Hematopoietic multipotent progenitor cell treated with erythropoietin and hydrocortisone succinate and interleukin-3 and kit ligand, for 8 days (in vitro differentiated cells): ENCODE measurements around the gene SNAP25.
A peak's percentile ranks its signal among the peaks of the same experiment; 100 is the strongest.

Experiments used
- DNase-seq: peaks from one replicate; pipeline ENCODE4 v3.0.0-alpha.2; 2015

Gene SNAP25

DNA sequence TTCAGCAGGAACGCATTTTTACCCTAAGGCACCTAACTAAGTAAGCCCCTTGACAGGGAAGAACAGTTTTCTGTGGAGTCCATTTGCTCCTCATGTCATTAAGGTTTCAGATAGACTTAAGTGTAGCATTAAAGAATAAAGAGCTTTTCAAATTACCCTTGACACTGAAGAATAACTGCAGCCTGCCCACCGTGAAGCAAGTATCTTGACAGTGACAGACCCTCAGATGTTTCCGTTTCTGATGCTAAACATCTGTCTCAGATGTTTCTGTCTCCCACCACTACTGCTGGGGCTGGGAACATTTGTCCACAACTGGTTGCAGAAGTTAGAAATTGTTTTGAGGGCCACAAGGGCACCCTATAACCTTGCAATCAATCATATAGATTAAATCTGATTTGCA lies 50.0 kb downstream of the SNAP25 start:
- no peak for DNase-seq

DNA sequence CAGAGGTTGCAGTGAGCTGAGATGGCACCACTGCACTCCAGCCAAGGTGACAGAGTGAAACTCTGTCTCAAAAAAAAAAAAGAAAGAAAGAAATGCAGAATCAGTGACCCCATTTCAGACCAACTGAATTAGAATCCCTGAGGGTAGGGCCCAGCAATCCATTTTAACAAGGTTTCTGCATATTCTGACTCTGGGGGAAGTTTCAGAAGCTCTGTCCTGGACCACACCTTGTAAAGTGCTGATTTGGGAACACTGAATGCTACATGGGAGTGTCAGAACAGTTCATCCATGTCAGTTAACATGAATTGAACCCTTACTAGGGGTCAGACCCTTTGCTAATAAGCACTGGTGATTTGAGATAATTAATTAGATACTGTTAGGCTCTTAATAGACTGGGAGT lies 52.0 kb downstream of the SNAP25 start:
- no peak for DNase-seq

DNA sequence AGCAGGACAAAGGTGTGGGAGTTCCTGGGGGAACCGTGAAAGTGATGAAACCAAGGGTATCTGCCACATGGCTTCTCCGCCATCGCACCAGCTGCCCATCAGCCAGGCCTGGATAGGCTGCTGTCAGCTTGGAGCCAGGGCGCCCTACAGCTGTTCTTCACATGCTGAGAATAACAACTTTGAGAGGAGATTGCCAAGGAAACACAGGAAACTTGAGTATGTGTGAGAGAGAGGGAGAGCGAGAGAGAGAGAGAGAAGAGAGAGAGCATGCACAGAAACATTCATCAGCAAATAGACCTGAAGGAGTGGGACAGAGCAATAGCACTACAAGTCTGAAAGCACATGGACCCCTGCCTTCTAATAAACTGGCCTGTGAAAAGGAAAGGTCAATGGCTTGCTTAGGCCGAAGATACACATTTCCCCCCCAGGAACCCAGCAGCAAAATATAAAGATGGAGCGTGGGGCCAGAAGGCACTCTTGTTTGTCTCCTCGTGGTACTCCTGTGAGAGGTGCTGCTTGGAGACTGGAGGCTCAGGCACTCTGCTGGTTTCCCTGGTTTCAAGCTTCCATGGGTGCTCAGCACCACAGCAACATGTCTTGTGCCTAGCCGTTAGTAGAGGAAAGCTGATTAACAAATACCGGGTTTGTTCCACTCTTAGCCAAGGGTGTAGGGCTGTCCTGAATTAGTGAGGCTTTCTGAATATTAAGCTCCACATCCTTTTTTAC lies 53.0 kb downstream of the SNAP25 start:
- no peak for DNase-seq

DNA sequence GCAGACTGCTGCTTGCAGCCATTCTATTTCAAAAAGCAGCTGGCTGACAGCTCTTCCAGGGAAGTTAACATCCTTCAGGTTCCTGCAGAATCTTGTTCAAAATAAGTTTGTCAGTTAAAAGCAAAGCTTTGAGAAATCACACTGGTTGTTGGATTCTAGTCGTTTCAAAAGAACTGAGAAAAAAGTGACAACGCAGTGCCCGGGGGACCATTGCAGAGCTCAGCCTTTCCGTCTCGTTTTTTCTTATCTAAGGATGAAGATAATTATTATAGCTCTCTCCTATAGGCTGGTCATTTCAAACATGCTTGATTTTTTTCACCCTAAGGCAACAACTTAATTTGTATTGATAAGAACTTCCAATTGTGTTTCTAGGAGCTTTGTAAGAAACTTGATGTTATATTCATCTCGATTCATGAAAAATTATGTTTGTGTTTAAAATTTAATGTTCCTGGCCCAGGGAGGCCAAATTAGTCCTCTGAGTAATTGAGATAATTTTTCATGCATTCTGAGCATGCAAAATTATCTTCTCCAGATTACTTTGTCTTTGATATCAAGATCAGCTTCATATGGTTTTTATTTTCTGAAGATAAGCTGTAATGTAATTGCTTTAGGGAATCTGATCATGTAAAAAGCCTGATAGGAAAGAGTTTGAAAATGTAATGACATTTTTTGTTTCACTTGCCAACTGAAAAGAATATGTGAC lies 58.4 kb downstream of the SNAP25 start:
- no peak for DNase-seq

DNA sequence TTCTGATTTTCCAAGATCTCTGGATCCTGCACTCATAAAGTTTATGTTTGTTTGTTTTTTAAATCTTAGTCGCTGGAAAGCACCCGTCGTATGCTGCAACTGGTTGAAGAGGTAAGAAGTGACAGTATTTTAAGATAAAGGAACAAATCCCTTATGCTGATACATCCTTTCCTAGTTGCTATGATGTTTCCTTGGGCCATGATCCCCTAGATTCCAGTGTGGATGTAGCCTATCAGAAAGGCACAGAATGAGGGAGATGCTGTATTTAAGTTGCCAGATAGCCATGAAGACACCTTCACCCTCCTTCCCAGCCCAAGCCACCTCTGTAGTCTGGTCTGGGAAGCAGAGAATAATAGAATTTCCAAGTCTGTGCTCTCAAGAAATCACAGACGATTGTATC lies 59.0 kb downstream of the SNAP25 start:
- DNase-seq: no peak

DNA sequence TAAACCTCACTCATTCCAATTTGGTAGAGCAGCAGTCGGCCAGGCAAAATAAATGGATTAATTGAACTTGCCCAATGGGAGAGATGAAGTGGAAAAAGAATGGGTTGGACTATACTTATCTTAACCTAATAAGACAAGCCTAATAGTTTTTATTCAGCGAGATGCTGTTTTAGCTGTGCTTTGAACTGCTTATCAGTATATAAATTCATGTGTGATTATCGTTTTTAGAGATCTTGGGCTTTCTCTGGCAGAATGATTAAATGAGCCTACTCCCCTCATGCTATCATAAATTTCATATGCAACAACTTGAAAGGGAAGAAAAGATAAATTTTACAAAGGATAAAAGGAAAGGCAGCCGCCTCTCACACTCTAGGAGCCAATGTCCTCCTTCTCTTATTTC lies 59.8 kb downstream of the SNAP25 start:
- no peak for DNase-seq

DNA sequence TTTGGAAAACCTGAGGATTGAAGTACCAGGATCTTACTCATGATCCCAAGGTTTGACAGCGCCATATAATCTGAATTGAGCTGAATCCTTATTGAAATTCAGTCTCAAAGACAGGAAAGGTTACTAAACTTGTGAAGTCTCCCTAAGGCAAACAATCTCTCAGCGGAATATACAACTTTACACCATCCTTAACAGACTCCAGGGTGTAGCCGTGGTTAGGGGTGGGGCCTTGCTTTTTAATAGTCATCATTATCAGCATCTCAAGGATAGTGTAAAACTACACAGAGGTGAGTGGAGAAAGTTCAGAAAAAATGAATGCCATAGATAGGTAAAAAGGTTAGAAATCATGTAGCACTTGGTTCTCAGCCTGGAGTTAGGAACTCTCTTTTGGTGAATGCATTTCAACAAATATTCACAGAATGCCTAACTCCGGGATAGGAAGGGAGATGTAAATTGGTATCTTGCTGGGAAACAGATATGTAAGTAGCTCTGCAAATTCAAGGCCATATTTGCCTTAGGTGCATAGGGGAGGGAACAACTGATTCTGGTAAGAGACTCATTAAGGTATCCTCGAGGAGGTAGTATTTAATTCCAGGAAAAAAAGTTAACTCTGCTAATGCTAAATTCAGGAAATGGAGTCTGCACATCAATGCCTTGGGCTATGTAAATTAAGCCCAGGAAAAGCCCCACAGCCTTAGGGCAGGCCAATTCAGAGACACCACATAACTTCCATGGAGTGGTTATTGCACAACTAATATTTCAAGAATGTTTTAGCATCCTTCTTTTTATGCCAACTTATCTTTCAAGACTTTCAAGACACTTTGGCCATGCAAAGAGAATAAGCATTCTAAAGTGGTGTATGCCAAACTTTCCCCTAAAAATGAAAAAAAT lies 61.6 kb downstream of the SNAP25 start:
- no peak for DNase-seq

DNA sequence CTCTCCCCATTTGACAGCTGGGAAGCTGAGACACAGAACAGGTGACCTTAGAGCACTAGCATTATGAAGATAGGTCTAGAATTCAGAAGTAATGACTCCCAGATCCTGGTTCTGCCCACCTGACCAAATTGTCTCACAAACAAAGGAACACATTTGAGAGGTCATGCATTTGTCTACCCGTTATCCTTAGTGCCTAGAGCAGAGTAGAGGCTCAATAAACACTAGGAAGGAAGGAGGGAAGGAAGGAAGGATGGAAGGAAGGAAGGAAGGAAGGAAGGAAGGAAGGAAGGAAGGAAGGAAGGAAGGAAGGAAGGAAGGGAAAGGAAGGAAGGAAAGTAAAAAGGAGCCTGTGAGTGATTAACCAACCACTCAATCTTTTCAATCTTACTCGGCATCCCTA lies 63.3 kb downstream of the SNAP25 start:
- DNase-seq: no peak

DNA sequence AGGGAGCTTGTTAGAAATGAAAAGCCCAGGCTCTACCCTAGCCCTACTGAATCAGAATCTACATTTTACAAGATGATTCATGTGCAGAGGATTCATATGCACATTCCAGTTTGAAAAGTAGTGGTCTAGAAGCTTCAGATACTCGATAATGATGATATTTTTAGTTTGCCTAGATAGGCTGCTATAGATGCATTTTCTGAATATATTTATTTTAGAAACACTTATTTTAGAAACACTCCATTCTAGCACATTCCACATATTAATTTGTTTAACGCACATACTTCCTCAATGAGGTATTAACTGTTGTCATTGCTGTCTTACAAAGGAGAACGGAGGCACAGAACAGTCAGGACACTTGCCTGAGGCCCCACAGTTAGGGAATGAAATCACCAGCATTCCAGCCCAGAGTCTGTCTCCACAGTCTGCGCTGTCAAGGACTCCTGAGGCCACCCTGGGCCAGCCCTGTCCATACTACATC lies 64.4 kb downstream of the SNAP25 start:
- DNase-seq: no peak

DNA sequence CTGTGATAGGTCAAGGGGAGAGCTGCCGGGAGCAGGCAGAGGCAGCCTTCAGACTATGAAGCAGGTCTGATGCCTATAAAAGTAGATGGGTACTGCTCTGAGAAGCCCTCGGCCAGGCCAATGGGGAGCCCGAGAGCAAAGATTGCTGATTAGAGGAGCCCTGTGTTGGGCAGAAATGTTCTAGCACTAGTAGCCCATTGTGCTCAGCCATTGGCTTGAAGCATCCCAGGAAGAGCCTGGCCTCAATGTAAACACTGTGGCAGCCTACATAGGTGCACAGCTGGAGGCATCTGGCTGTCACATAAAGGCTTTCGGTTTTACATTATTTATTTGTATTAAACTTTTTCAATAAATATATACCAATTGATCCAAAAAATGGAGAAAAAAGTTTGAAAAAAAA lies 67.7 kb downstream of the SNAP25 start:
- no peak for DNase-seq

DNA sequence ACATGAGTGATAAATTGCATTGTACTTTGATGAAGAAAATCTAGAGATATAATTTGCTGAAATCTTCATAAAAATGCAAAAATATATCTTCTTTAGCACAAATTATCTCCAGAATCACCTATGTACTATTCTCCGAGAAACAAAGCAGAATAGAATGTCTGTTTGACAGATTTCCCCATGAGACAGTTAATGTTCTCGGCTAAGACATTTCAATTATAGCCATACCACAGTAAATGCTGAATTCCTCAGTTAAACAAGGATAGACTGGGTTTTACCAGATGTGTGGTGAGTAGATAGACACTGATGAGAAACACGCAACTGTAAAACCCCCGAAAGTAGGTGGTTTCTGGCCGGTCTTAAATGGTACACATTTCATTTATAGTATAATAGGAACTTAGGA lies 69.8 kb downstream of the SNAP25 start:
- no peak for DNase-seq

DNA sequence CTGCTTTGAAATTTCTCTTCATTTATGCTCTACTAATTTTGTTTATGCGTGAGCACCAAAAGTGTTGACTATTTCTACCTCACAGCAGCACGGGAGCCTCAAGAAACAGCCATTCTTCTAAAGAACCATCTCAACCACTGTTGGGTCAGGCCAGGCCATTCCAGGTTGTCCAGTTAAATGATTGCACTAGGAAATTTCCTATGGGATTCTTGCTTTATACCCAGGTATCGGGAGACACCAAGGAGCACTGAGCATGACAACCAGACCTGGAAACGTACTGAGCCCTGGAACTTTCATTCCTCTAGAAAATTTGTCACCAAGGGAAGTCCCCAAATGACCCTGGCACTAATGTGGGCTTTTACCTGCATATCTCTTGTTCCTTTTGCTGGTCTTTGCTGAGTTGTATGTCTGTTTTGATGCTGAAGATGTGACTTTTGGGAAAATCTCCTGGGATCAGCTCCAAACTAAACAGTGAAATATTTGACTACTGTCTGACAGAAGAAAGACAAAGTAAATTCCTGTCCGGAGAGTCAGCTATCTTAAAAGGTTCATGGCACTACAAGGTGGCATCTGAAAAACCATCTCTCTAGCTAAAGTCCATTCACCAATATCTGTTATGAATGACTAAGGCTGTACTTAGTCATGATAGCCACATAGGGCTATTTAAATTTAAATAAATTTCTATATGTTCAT lies 70.5 kb downstream of the SNAP25 start:
- DNase-seq: no peak

DNA sequence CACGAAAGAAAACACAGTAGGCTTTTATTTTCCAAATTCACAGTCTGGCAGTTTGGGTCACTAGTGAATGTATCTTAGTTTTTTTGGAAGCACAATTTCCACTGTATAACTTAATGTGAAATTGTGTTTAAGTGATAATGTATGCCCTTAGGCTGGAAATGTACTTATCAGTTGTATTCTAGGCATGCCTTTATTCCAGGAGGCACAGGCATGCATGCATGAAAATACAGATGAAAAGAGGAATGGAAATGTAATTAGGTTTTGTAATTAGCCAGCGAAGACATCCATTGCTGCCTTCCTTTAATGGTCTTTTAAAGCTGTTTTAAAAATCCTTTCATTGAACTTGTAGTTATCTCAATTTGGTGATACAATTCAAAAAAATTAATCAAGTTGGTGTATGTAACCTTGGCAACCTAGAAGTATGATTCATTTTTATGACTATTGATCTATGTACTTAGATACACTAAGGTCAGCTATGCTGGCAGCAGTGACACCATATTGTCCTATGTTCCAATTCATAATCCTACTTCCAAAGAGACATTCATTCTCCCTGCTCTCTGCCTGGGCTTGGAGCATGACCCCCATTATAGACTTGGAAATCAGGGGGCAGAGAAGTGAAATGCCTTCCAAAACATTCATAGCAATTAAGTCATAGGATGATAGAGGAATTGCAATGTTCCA lies 73.1 kb downstream of the SNAP25 start:
- no peak for DNase-seq

DNA sequence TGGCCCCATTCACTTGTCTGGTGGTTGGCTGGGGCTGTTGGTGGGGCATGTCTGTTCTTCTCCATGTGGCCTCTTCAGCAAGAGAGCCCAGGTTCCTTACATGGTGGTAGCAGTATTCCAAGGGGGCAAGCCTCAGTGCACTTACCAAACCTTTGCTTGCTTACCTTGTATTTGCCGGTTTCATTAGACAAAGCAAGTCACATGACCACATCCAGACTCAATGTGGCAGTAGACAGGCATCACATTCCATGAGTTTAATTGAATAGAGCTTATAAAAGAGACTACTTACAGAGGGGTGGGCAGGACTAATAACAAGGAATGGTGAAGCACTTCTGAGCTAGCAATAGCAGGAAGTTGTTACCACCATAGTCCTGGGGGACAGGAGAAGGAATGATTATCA lies 78.6 kb downstream of the SNAP25 start:
- DNase-seq: no peak

DNA sequence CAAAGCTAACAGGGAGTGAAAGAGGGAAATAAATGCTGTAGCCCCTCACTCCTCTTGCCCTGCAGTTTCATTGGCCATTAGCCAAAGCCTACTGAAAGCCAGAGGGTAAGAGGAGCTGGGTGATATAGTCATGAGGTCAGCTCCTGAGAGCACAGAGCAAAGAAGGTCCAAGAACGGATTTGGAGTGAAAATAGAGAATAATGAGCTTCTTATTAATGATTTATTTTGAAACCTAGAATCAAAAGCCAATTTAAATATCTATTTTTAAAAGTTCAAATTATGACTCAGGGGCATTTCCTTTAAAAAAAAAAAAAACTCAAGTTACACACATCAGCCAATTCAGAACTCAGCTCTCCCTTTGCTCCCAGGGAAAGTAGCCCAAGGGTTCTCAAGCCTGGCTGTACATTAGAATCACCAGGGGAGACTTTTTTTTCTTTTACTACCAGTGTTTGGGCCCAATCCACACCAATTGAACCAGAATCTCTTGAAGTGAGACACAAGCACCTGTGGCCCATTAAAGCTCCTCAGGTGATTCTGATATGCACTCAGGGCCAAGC lies 79.1 kb downstream of the SNAP25 start:
- DNase-seq: no peak

DNA sequence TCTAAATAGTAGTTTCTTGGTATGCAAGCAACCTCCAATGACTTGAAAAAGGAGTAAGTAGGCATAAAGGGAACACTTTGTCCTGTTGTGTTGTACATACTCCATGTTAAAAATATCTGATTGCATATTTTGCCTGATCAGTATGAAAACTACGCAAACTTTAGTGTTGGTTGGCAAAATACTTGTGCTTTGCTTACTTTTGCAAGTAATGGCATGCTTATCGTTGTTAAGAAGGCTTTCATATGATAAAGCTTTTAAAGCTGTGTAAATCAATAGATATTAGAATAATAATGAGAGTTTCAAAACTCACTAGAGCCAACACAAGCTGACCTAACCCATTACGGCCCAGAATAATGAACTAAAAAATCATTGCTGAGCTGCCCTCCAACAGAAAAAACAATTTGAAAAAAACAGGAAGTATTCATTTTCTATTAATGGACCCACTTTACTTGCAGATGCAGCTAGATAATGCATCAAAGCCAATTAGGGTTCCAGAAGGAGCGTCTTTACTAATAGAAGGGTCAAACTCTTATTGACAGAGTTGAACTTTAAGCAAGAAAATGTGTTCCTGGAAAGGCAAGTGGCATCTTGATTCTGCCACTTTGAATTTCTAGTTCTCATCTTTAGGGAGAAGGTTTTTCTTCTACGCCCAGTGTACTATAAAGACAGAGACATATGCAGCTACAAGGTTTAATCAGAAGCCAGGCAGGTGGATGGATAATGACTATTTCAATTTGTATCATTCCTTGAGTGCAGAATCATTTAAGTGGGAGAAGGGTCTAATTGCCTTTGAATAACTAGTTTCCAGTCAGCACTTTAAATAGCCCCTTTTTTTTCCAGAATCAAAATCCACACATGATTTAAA lies 82.2 kb downstream of the SNAP25 start:
- no peak for DNase-seq

DNA sequence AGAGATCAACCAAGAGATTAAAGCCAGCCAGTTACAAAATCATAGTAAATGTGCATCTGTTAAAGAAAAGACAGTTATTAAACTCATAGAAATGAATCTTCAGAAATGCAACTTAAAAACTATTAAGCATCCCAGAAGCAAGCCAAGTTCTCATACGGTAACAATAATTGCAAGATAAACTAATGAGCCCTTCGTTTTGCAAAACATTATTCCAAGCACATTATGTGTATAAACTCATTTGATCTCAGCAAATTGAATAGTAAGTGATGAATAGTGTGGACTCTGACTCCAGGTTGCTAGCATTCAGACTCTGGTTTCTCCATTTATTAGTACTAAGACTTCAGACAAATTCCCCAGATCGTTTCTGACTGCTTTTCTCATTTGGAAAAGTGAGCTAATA lies 85.2 kb downstream of the SNAP25 start:
- no peak for DNase-seq

DNA sequence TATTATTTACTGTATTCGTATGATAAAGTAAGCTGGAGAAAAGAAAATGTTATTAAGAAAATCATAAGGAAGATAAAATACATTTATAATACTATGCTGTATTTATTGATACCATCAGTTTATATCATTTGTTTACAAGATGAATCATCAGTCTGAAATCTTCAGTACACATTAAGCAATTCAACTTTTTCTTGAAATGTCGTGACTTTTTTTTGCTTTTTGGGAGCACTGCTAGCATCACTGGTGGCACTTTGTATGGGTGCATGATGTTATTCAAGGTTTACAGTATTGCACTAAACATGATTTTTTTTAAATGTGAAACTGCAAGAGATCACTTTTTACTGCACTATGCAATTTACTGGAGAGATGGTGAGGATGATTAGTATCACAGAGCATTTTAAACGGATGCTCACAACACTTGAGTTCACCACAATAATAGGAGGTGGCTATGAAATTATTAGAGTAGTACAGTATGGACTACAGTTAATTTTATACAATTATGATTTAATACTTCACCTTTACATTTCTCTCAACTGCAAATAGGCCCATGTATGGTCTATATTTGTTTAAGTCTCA lies 85.9 kb downstream of the SNAP25 start:
- DNase-seq: no peak

DNA sequence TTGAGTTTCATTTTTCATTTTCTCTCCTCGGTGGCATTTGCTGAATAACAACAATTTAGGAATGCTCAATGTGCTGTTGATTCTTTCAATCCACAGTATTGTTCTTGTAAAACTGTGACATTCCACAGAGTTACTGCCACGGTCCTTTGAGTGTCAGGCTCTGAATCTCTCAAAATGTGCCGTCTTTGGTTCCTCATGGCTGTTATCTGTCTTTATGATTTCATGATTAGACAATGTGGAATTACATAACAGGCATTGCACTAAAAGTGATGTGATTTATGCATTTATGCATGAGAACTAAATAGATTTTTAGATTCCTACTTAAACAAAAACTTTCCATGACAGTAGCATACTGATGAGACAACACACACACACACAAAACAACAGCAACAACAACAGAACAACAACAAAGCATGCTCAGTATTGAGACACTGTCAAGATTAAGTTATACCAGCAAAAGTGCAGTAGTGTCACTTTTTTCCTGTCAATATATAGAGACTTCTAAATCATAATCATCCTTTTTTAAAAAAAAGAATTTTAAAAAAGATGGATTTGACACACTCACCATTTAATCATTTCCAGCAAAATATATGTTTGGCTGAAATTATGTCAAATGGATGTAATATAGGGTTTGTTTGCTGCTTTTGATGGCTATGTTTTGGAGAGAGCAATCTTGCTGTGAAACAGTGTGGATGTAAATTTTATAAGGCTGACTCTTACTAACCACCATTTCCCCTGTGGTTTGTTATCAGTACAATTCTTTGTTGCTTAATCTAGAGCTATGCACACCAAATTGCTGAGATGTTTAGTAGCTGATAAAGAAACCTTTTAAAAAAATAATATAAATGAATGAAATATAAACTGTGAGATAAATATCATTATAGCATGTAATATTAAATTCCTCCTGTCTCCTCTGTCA lies 88.1 kb downstream of the SNAP25 start:
- peak; percentile 20 for DNase-seq

DNA sequence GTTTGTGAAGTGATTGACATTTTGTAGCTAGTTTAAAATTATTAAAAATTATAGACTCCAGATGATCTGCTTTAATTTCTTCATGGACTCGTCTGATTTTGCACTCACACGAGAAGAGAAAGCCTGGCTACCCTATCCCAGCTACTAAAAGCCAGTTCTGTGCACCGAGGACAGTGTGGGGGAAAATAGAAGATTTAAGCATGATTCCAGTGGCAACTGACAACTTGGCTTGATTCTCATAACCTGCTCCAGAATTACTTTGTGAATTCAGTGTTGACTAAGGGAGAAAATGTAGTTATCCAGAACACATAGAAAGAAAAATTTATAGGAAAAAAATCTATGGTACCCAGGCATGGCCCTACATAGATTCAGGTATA lies 88.7 kb downstream of the SNAP25 start:
- no peak for DNase-seq
